GM21515 (cell line): Measurements from ENCODE around the gene PDLIM5.

Experiments used
- ATAC-seq: cut with Tn5 transposase; IDR thresholded peaks from one replicate; pipeline ENCODE4 v1.9.1; 2021; ENCODE audit not compliant: unreplicated experiment

PDLIM5 gene

GRCh38 chr4:94426783-94427182 lies 25.0 kb upstream of the PDLIM5 start:
- ATAC-seq = no peak

GRCh38 chr4:94428884-94429283 lies 22.9 kb upstream of the PDLIM5 start:
- no peak for ATAC-seq

DNA sequence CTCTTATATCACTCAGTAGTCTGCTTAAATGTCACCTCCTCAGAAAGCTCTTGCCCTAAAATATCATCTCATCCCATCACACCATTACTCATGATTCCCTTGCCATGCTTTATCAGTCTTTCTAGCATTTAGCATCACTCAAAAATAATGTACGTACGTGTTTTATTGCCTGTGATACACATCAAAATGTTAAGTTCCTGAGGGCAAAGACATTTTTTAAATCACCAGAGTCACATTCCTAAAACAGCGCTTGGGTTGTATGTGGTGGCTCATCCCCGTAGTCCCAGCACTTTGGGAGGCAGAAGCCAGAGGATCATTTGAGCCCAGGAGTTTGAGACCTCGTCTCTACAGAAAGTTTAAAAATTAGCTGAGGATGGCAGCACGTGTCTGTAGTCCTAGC lies 21.3 kb upstream of the PDLIM5 start:
- no peak for ATAC-seq

DNA sequence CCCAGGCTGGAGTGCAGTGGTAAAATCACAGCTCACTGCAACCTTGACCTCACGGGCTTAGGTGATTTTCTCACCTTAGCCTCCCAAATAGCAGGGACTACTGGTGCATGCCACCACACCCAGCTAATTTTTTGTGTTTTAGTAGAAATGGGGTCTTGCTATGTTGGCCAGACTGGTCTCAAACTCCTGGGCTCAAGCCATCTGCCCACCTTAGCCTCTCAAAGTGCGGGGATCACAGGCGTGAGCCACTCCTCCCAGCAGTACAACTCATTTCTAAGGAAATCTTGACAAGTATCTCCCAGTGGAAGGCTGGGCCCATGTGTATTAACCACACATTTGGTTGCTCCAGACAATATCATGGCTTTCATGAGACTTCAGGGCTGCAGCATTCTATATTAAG lies 20.4 kb upstream of the PDLIM5 start:
- no peak for ATAC-seq

DNA sequence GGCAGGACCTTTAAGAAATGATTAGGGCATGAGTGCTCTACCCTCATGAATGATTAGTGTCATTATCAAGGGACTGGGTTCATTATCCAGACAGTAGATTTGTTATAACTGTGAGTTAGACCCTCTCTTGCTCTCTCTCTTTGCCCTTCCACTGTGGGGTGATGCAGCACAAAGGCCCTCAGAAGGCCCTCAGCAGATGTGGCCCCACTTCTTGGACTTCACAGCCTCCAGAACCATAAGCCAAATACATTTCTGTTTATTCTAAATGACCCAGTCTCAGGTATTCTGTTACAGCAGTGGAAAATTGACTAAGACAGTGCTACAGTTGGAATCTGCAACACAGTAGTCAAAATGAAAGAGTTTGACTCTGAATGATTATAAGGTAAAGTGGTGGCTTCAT lies 17.2 kb upstream of the PDLIM5 start:
- ATAC-seq = no peak

GRCh38 chr4:94435874-94436273 lies 15.9 kb upstream of the PDLIM5 start:
- ATAC-seq = no peak

DNA sequence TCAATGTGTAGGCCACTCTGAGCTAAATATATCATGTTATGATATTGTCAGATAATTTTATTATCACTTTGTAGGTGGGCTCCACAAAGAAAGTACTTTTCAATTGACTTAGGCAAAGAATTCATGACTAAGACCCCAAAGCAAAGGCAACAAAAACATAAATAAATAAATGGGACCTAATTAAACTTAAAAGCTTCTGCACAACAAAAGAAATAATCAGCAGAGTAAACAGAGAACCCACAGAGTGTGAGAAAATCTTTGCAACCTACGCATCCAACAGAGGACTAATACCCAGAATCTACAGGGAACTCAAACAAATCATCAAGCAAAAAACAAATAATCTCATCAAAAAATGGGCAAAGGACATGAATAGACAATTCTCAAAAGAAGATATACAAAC lies 15.2 kb upstream of the PDLIM5 start:
- ATAC-seq = no peak

GRCh38 chr4:94439606-94440005 lies 12.1 kb upstream of the PDLIM5 start:
- no peak for ATAC-seq

- no peak for ATAC-seq
Measured at GRCh38 chr4:94441838-94442237, 9.9 kb upstream of the PDLIM5 start.

DNA sequence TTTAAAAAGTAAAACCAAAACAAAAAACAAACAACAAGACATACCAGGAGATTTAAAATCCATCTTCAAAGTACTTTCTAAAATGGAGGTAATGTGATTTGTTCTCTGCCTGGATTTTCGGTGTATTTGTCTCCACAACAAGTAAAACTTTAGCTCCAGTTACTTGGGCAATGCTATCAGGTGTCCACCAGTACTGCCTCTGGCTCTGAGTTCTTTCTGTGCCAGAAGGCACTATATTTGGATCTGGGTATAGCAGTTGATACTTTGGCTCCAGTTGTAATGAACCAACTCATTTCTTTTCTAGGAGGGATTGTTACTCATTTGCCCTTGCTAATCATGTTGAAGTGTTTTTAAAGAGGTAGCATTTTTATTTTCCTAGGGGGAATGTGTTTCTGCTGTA lies 9.5 kb upstream of the PDLIM5 start:
- no peak for ATAC-seq

GRCh38 chr4:94446386-94446785 lies 5.4 kb upstream of the PDLIM5 start:
- ATAC-seq = no peak

DNA sequence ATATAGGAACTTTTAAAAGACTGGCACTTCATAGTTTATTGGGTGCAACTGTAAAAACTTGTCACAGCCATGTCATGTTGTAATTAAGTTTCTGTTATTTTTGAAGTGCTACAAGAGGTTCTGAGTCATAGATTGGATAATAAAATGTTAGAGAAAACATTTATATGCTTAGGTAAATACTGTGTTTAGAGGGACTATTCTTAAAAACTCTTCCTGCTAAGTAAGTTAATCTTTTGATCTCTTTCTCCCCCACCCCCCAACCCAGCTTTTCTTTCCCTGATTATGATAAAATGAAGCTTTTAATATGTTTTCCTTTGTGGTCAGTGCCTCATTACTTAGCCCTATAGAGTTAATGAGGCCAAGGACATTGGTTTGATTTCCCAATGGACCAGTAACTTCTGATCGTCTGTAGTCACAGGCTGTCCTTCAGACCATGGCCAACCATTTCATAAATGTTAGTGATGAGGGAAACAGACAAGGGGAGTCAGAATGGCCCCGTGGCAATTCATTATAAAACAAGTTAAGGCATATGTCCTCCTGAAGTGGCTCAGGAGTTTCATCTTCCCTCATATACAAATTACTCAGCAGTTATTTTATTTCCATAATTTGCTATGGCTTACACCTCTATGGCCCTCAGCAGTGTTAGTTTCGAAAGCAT lies 3.9 kb upstream of the PDLIM5 start:
- no peak for ATAC-seq

- ATAC-seq = no peak
Measured at GRCh38 chr4:94448815-94449375, 2.8 kb upstream of the PDLIM5 start.

- ATAC-seq = no peak
Measured at GRCh38 chr4:94451051-94451694, 569 bp upstream of the PDLIM5 start.

DNA sequence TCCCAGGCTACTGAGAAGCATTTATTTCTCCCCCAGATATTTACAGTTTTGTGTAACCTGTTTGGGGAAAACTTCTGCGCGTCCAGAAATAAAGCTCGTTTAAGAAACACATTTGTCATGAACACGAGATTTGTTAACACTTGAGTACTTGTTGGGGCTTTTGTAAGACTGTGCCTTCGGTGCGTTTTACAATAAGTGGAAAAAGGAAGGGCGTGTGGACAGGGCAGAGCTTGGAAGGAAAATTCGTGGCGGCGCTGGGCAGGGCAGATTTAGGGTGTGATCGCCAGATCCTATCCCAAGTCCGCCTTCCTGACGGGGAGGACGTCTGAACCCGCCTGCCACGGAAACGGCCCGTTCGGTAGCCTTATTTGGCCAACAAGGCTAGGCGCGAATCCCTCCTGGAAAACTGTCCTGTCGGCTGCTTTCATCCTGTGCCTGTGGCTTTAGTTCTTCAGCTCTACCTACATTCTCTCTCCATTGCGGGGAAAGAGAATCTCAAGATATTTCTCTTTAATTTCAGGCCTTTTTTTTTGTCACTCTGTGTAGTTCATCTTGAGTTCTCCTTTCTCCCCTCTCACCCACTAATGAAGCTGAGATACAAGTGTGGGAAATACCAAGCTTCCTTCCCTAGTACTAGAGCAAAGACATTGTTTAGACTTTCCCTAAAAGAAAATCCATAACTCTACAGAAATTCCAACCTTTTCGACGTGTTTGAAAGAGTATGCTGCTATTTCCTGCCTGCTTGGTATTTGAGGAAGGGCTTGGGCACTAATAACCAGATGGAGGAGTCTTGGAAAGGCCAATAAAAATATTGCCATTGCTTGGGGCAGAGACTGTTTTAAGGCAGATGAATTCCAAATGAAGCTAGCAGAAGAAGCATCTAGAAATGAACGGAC lies 982 bp downstream of the PDLIM5 start:
- peak; percentile 9 for ATAC-seq

DNA sequence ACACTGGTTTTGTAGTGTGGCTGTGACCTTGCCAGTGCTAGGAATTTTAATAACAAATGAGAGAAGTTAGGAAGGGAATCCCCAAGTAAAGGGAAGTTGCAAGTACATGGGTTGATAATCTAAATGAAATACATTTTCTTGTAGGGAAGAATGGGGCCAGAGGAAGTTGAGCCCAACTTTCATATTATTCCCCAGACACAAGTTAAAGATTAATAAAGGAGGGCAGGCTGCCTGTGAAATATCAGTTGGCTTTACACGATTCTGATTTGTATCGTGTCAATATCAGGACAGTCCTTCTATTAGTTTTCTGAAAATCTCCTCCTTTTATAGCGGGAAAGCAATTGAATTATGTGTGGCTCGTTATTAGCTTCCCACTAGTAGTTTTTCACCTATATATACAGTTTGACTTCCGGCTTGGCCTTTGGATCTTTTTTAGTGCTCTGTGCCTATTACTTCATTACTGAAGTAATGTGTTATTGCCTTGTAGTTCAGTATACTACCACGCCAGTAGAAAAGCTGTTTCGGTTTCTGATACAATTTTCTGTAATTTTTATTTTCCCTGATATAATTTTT lies 1.7 kb downstream of the PDLIM5 start:
- no peak for ATAC-seq

DNA sequence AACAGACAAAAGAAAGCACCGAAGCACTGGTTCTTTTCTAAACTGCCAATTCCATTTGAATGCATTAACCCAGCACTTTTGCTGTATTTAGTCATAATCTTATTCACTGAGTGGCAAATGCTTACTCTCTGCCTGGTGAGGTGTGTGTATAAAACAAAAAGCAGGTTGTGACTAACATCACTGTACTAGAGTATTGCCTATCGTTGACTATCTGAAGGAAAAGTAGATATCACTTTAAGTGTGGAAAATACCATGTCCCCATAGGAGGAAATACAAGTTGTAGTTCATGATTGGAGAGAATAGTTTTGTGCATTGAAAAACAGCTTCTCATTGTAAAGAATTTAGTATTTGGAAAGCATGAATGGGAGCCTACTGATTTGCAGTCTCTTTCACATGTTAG lies 2.7 kb downstream of the PDLIM5 start:
- no peak for ATAC-seq

DNA sequence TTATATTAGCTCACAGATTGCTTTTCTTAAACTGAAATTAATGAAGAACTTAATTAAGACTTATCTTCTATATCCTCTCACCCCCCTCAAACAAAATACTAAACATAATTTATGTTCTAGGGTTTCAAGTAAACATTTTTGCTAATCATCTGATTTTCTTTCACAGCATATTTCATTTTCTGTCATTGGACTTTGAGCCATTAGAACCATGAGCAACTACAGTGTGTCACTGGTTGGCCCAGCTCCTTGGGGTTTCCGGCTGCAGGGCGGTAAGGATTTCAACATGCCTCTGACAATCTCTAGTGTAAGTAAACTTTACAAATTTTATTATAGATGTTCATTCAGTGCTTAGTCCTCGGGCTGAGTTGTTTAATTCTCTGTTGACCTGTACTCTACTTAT lies 3.3 kb downstream of the PDLIM5 start:
- no peak for ATAC-seq

GRCh38 chr4:94457692-94458106 lies 6.0 kb downstream of the PDLIM5 start:
- no peak for ATAC-seq

DNA sequence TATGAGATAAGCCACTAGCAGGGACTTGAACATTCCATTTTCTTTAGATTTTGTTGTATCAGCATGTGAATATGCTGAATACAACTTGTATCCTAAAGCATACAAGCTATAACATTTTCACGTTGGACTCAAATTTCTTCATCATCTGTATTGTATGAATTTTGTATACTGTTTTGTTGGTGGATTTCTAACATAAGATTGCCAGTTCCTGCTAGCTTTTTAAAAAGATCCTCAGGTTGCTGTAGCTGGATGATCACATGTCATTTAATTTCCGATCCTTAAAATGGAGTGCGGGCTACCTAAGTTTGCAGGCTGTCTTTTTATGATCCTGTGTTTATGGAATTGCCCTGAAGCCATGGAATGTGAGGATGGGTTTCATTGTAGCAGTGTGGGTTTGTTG lies 6.9 kb downstream of the PDLIM5 start:
- no peak for ATAC-seq

DNA sequence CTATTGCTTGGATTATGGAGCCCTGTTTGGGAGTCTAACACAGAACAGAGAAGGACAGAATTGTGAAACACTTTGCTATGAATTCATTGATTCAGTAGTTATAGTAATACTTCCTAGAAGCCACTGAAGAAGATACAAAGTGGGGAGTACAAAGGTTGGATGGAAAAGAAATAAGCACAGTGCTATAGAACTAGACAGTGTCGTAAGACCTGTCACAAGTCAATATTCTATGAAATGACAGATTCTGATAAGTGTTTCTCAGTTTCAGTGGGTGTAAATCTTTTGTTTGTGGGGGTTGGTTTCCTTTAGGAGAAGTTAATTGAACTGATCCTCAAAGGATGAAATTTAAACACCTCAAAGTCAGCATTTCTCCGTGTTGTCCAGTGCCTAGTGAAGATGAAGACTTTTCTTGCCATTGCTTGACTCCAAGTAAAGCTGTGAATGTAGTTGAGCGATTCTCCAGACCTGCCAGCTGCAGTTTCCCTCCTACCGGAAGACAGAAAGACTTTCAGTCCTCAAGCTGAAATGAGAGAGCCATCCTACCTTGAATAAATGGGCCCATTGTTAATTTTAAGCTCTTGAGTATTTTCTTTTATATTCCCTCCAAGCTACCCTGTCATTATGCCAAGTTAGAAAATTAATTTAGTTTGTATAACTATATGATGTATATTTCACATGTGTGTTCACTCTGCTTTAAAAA lies 7.9 kb downstream of the PDLIM5 start:
- no peak for ATAC-seq
